A549 treated with ZK216348 at 1 μM for 4 hours (cell line): ENCODE data around the gene TNPO2. TPM values are rescaled to one million over a fixed set of nuclear protein-coding genes. Genes with fewer than 3 reads are reported as not detected.

ENCODE experiments used
- total RNA-seq: library from RNA; stranded (reverse); fragments of 200-300 nt; extraction: Qiagen RNA extraction; gene quantifications from 5 replicates; pipeline ENCODE4 v1.2.3, GENCODE V29; 2022; ENCODE audit warnings: low read depth

TNPO2 gene
- total RNA-seq: 24.7 to 40.2 TPM (median 36.9 TPM) in 5 replicates

DNA sequence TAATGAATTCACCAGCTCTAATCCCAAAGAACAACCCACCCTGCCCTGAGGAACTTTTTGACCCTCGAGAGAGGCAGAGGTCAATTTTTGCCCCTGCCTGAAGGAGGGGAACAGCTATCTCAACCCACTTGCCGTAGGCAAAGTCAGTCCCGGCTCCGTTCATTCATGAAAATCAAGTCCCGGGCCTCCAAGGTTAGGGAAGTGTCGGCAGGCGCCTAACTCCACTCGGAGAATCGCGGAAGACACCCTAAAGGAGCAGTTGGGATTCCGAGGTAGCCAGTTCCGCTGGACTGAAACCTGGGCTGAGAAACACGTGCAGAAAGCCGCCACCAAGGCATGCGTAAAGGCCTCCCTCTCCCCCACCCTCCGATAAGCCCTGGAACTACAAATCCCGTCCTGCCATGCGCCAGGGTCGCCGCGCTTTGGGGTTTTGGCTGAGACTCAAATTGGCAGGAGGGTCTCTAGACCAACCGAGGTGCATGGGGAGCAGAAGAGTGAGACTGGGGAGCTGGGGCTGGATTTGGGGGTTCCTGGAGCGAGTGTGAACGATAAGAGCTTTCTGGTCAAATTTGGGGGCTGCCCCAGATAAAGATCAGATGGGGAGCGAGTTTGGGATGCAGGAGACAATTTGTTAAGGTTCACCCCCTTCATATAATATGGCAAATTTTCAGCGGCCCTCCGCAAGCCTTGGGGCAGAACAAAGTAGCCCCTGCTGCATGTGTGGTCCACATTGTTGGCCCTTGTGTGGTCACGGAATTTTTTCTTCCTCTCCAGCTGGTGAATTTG lies at the start of gene TNPO2:
TSS of gene TNPO2 (minus strand) at position 292 of the 786 bp plus-strand sequence. CDS start 2,955 bp downstream, outside the sequence.

DNA sequence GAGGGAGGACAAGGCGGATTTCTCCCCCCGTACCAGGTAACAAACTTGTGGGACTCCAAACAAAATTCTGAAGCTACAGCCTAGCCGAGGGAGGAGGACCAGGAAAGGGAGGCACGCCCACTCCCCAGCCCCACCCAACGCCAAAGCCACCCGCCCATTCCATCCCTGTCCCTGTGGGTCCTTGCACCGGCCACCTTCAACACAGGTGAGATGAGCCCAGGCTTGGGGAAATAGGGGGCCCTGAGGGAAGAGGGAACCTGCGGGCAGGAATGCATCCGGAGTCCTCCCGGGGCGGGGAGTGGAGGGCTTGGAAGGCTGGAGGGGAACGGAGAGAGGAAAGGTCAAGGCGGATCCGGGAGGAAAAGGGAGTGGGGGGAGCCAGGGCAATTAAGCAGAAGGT lies 27.9 kb upstream of the TNPO2 start, which contains the start of gene BEST2:
TSS of gene BEST2 (plus strand) at position 157 of the 400 bp plus-strand sequence. CDS start 802 bp downstream, outside the sequence.

GRCh38 chr19:12736995-12737834 lies 13.5 kb upstream of the TNPO2 start, which contains the start of gene GET3:
TSS of gene GET3 (plus strand) at chr19:12737497. CDS start at chr19:12737506, 9 bp downstream.

DNA sequence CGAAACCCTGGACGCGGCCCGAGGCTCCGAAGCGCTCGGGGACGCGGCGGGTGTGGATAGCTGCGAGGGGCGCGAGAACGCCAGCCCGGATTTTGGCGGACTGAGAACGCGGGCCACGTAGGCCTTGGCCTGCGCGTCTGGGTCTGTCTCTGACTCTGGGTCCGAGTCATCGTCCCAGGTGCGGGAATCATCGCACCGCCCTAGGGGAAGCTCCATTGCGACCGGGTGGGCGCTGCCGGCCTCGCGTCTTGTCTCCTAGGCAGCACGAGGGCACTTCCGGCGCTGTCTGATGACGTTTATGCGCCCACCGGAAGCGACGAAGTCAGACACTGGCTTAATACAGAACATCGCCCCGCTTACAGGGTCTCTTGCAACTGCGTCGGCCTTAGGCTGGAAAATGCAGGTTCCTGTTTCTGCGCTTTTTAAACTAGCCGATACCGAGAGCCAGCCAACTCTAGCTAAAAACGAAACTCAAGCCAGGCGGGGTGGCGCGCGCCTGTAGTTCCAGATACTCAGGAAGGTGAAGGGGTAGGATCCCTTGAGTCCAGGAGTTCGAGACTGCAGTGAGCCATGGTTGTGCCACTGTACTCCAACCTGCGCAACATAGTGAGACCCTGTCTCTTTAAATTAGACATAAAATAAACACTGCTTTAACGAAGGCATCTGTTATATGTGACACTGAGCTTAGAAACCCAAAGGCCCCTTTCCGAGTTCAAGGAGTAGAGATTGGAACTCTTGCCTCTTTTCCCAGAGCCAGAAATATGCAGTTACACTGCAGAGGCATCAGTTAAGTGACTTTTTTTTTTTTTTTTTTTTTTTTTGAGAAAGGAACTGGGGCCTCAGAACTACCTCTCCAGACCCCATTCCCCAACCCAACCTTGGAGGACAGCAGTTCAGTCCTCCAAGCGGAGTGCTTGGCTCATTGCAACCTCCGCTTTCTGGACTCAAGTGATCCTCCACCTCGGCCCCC lies 27.1 kb downstream of the TNPO2 start, which contains the start of gene FBXW9:
TSS of gene FBXW9 (minus strand) at position 266 of the 970 bp plus-strand sequence. CDS start at position 216, 50 bp downstream.

DNA sequence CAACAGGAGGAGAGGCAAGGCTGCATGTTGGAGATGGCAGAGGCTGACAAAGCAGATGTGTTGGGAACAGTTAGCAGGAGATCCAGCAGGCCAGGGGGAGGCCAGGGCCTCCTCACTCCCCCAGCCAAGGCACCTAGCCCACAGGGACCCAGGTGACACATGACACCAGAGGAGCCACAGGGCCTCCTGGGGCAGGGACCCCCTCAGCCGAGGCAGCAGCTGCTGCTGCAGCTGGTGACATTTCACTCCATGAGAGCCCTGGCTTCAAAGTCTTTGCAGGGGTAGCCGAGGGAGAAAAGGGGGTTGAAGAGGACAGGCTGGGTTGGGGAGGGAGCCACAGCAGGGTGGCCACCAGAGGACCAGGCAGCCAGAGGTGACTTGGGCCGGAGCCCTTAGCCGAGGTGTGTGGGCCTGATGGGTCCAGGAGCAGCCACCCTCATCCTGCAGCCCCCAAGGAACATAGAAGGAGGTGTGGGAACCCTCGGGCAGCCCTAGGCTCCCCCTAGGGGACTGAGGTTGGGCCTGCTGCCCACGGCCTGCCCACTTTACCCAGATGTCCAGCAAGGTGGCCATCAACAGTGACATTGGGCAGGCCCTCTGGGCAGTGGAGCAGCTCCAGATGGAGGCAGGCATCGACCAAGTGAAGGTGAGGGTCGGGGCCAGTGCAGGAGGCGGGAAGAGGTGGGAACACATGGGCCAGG lies 36.1 kb downstream of the TNPO2 start, which contains the start of gene GNG14:
TSS of gene GNG14 (plus strand) at position 503 of the 701 bp plus-strand sequence. CDS start at position 554, 51 bp downstream.

GRCh38 chr19:12681074-12681987 lies 42.4 kb downstream of the TNPO2 start, which contains the start of gene DHPS:
TSS of gene DHPS (minus strand) at chr19:12681880. CDS start at chr19:12681766, 114 bp downstream.

DNA sequence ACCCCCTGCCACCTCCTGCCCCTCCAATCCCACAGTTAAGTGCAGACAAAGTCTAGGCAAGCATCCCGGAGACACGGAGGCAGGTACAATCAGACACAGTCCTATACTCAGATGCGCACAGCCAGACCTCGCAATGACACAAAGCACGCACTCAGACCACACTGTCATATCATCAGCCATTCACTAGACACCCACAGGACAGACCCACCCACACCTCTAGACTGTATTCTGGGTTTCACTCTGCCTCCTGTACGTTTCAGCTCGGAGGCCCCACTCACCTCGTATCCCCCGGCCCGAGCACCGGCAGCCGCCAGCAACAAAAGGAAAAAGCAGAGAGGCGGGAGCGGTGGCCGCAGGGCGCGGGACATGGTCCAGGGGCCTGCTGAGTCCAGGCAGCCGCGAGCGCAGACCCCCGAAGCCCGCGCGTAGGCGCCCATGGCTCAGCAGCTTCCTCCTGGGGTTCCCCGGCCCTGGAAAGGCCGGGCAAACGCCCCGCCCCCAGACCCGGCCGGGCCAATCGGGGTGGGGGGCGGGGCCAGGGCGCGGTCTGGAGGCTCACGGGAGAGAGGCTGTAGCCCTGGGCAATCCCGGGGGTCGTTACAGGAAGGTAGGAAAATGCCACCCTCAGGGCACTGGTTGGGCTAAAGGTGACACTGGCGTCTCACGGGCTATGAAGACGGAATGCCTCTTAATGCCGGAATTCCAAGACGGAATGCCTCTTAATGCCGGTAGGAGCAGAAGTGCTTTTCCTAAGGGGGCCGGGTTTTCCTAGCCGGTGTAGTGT lies 57.3 kb downstream of the TNPO2 start, which contains the start of the genes MAN2B1 and WDR83:
TSS of gene MAN2B1 (minus strand) at position 478 of the 784 bp plus-strand sequence. CDS start at position 437, 41 bp downstream.
TSS of gene WDR83 (plus strand) at position 543 of the 784 bp plus-strand sequence. CDS start 2,984 bp downstream, outside the sequence.

Other genes starting within 250 kb of the TNPO2 start
- gene ZNF709, start 239.1 kb downstream of the TNPO2 start, total RNA-seq: not detected in 5 replicates
- 1.8 to 2.6 TPM (median 2.0 TPM) in 5 replicates for gene ZNF564, start 172.4 kb downstream of the TNPO2 start, total RNA-seq
- gene ZNF490, start 113.1 kb downstream of the TNPO2 start, total RNA-seq: 0.49 to 1.3 TPM (median 0.65 TPM) in 5 replicates
- 3.9 to 5.7 TPM (median 4.9 TPM) in 5 replicates for gene ZNF791, start 113.0 kb downstream of the TNPO2 start, total RNA-seq
- 12.3 to 25.9 TPM (median 21.0 TPM) in 5 replicates for gene MAN2B1, start 57.2 kb downstream of the TNPO2 start, total RNA-seq
- gene WDR83, start 57.1 kb downstream of the TNPO2 start, total RNA-seq: 8.8 to 11.9 TPM (median 11.3 TPM) in 5 replicates
- gene DHPS, start 42.1 kb downstream of the TNPO2 start, total RNA-seq: 29.3 to 58.1 TPM (median 49.9 TPM) in 5 replicates
- not detected in 5 replicates for gene GNG14, start 35.9 kb downstream of the TNPO2 start, total RNA-seq
- 7.7 to 13.8 TPM (median 12.2 TPM) in 5 replicates for gene FBXW9, start 27.3 kb downstream of the TNPO2 start, total RNA-seq
- 146 to 249 TPM (median 219 TPM) in 5 replicates for gene TRIR, start 10.8 kb upstream of the TNPO2 start, total RNA-seq
- 63.4 to 104 TPM (median 94.9 TPM) in 5 replicates for gene GET3, start 13.6 kb upstream of the TNPO2 start, total RNA-seq
- 0.47 to 0.85 TPM (median 0.62 TPM) in 5 replicates for gene BEST2, start 27.9 kb upstream of the TNPO2 start, total RNA-seq
- gene HOOK2, start 51.6 kb upstream of the TNPO2 start, total RNA-seq: 4.5 to 14.2 TPM (median 11.1 TPM) in 5 replicates
- 77.9 to 186 TPM (median 154 TPM) in 5 replicates for gene JUNB, start 67.6 kb upstream of the TNPO2 start, total RNA-seq
- gene PRDX2, start 77.9 kb upstream of the TNPO2 start, total RNA-seq: 0.61 to 1.1 TPM (median 0.78 TPM) in 5 replicates
- 4.8 to 12.3 TPM (median 8.1 TPM) in 5 replicates for gene THSD8, start 78.1 kb upstream of the TNPO2 start, total RNA-seq
- 26.4 to 47.1 TPM (median 46.2 TPM) in 5 replicates for gene RNASEH2A, start 82.7 kb upstream of the TNPO2 start, total RNA-seq
- gene RTBDN, start 110.6 kb upstream of the TNPO2 start, total RNA-seq: 0.29 to 0.36 TPM in 2 of 5 replicates, not detected in the others
- 0.98 to 2.5 TPM (median 2.5 TPM) in 5 replicates for gene MAST1, start 114.6 kb upstream of the TNPO2 start, total RNA-seq
- gene DNASE2, start 157.5 kb upstream of the TNPO2 start, total RNA-seq: 22.6 to 31.7 TPM (median 30.2 TPM) in 5 replicates
- gene KLF1, start 163.3 kb upstream of the TNPO2 start, total RNA-seq: not detected in 5 replicates
- 7.4 to 10.3 TPM (median 9.3 TPM) in 5 replicates for gene GCDH, start 167.2 kb upstream of the TNPO2 start, total RNA-seq
- gene SYCE2, start 195.4 kb upstream of the TNPO2 start, total RNA-seq: 0.29 to 1.0 TPM (median 0.84 TPM) in 4 of 5 replicates, not detected in the other
- 51.4 to 78.1 TPM (median 75.8 TPM) in 5 replicates for gene FARSA, start 209.8 kb upstream of the TNPO2 start, total RNA-seq
- 489 to 619 TPM (median 537 TPM) in 5 replicates for gene CALR, start 214.7 kb upstream of the TNPO2 start, total RNA-seq
- 62.0 to 88.3 TPM (median 81.0 TPM) in 5 replicates for gene RAD23A, start 221.9 kb upstream of the TNPO2 start, total RNA-seq
- gene GADD45GIP1, start 233.3 kb upstream of the TNPO2 start, total RNA-seq: 28.1 to 58.3 TPM (median 54.3 TPM) in 5 replicates
- gene DAND5, start 245.6 kb upstream of the TNPO2 start, total RNA-seq: 0.08 to 0.19 TPM in 2 of 5 replicates, not detected in the others